ENCODE results near the gene COL6A6. TPM values are rescaled to one million over a fixed set of nuclear protein-coding genes. Genes with fewer than 3 reads are reported as not detected.

COL6A6 gene
- total and polyA plus RNA-seq, 2 donors (not counting 1 experiment from before 2014, with no cell fraction given): not detected

DNA sequence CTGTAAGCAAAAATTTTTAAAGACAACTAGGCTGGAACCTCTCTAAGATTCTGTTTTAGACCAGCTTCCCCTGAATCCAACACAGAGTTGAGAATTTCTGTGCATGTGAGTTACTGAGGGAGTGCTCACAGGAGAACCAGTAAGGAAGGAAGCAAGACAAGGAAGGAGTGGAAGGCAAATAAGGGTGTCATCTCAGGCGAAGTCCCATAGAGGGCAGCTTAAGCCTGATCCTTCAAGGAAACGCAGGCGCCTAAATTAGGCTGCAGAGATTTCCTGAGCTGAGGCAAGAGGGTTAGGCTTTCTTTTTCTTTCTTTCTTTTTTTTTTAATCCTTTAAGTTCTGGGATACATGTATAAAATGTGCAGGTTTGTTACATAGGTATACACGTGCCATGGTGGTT, 36.2 kb upstream of the COL6A6 start:
- no peaks in the 10 kb centered on the region for H3K4me1 ChIP-seq (ENCODE audit: control insufficient read depth in 2 of 2, insufficient read depth in 2 of 2, low read length in 2 of 2)
- no peaks in the 10 kb centered on the region for H3K36me3 ChIP-seq (replicated peaks in 1 of 2; ENCODE audit: control extremely low read depth in 1 of 2, control insufficient read depth in 1 of 2, extremely low read depth in 1 of 2, insufficient read depth in 2 of 2, low read length in 1 of 2)
- no peak for TF ChIP-seq EZH2 (IDR thresholded peaks at IDR 0.05; ENCODE audit: borderline replicate concordance, insufficient read depth, low read depth, low read length, poor library complexity, severe bottlenecking)
- TF ChIP-seq, protein P1, sequence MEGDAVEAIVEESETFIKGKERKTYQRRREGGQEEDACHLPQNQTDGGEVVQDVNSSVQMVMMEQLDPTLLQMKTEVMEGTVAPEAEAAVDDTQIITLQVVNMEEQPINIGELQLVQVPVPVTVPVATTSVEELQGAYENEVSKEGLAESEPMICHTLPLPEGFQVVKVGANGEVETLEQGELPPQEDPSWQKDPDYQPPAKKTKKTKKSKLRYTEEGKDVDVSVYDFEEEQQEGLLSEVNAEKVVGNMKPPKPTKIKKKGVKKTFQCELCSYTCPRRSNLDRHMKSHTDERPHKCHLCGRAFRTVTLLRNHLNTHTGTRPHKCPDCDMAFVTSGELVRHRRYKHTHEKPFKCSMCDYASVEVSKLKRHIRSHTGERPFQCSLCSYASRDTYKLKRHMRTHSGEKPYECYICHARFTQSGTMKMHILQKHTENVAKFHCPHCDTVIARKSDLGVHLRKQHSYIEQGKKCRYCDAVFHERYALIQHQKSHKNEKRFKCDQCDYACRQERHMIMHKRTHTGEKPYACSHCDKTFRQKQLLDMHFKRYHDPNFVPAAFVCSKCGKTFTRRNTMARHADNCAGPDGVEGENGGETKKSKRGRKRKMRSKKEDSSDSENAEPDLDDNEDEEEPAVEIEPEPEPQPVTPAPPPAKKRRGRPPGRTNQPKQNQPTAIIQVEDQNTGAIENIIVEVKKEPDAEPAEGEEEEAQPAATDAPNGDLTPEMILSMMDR (IDR thresholded peaks at IDR 0.05): no peak
- no peak overlapping the region for H3K4me3 ChIP-seq (ENCODE audit: control extremely low read depth in 1 of 5, extremely low read depth in 1 of 5, insufficient read depth in 1 of 5, low read depth in 2 of 5, low read length in 4 of 5)
- H3K9ac ChIP-seq (ENCODE audit: low read length): no peak overlapping the region
- DNase-seq (no peak), ATAC-seq (ENCODE audit: low read depth) (no peak)
- no peak overlapping the region for H3K4me2 ChIP-seq (replicated peaks; ENCODE audit: low read depth, low read length, poor library complexity, severe bottlenecking)
- peaks cover 4% of the 10 kb centered on the region for H3K27me3 Mint-ChIP-seq
- H3K9me3 ChIP-seq (ENCODE audit: control extremely low read depth in 1 of 3, control insufficient read depth in 2 of 3, insufficient read depth in 1 of 3, low read length in 2 of 3): no peaks in the 10 kb centered on the region
- POLR2A ChIA-PET: no interaction called here
- CTCF ChIA-PET: no interaction called here
- no peak overlapping the region for H3K4me3 Mint-ChIP-seq
- no peaks in the 10 kb centered on the region for H3K4me1 Mint-ChIP-seq
- H4K20me1 ChIP-seq (ENCODE audit: control insufficient read depth, insufficient read depth, low read length, poor library complexity, severe bottlenecking): no peaks in the 10 kb centered on the region
- no peak overlapping the region for H2AFZ ChIP-seq (ENCODE audit: insufficient read depth, low read depth, low read length, poor library complexity, severe bottlenecking)
- peaks cover 2% of the 10 kb centered on the region for H3K9me3 Mint-ChIP-seq (ENCODE audit: insufficient read depth)
- no peak overlapping the region for H3K27ac ChIP-seq (ENCODE audit: low read length in 2 of 2)
- H3K27me3 ChIP-seq (replicated peaks in 1 of 4; ENCODE audit: control extremely low read depth in 1 of 4, control insufficient read depth in 3 of 4, insufficient read depth in 4 of 4, low read length in 3 of 4): no peaks in the 10 kb centered on the region
- no peak overlapping the region for H3K27ac Mint-ChIP-seq
- no peaks in the 10 kb centered on the region for H3K79me2 ChIP-seq (ENCODE audit: control insufficient read depth, insufficient read depth, low read length)
- WGBS (ENCODE audit: insufficient coverage): 29% methylated on average over 1 of the region's 4 CpGs
- intact Hi-C loops (cut with micrococcal nuclease): no loop called here

DNA sequence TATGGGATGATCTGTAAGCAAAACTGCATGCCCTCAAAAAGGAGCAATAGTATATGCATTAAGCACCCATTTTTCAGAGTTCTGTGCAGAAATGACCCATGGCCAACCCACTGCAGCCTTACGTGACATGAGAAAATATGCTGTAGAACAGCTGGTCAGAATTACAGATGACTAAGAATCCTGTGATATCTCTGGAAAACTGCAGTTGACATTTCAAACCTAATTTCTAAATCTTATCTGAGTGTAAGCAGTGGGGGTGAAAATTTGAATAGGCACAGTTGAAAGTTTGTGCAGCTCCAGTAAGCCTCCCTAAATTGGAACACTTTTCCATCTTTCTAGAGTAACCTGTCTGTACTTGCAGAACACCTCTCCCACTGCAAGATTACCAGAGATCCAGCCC, 28.7 kb upstream of the COL6A6 start:
- no peak overlapping the region for H2AFZ ChIP-seq (ENCODE audit: insufficient read depth, low read depth, low read length, poor library complexity, severe bottlenecking)

More for the DNA sequence above, 28.7 kb upstream of the COL6A6 start:
- H3K4me1 ChIP-seq (ENCODE audit: control insufficient read depth in 2 of 2, insufficient read depth in 2 of 2, low read length in 2 of 2): no peaks in the 10 kb centered on the region
- ATAC-seq (ENCODE audit: low read depth) (no peak), DNase-seq (no peak)
- H3K9ac ChIP-seq (ENCODE audit: low read length): no peak overlapping the region
- ChIA-PET POLR2A (no interaction called here), CTCF (no interaction called here)
- no peaks in the 10 kb centered on the region for H4K20me1 ChIP-seq (ENCODE audit: control insufficient read depth, insufficient read depth, low read length, poor library complexity, severe bottlenecking)
- TF ChIP-seq, protein P1 (IDR thresholded peaks at IDR 0.05): no peak
- no peak for TF ChIP-seq EZH2 (IDR thresholded peaks at IDR 0.05; ENCODE audit: borderline replicate concordance, insufficient read depth, low read depth, low read length, poor library complexity, severe bottlenecking)
- no peaks in the 10 kb centered on the region for H3K79me2 ChIP-seq (ENCODE audit: control insufficient read depth, insufficient read depth, low read length)
- Mint-ChIP-seq H3K27ac (no peak overlapping the region), H3K9me3 (ENCODE audit: insufficient read depth) (no peaks in the 10 kb centered on the region), H3K4me3 (no peak overlapping the region), H3K27me3 (no peaks in the 10 kb centered on the region), H3K4me1 (no peaks in the 10 kb centered on the region)
- no peak overlapping the region for H3K4me3 ChIP-seq (ENCODE audit: control extremely low read depth in 1 of 5, extremely low read depth in 1 of 5, insufficient read depth in 1 of 5, low read depth in 2 of 5, low read length in 4 of 5)
- 100% methylated on average over 1 of the region's 1 CpG for WGBS (ENCODE audit: insufficient coverage)
- H3K27me3 ChIP-seq (replicated peaks in 1 of 4; ENCODE audit: control extremely low read depth in 1 of 4, control insufficient read depth in 3 of 4, insufficient read depth in 4 of 4, low read length in 3 of 4): no peaks in the 10 kb centered on the region
- intact Hi-C loops (cut with micrococcal nuclease): no loop called here
- no peak overlapping the region for H3K27ac ChIP-seq (ENCODE audit: low read length in 2 of 2)
- peaks cover 0 to 2% (median 0%) of the 10 kb centered on the region in 3 donors for H3K9me3 ChIP-seq (ENCODE audit: control extremely low read depth in 1 of 3, control insufficient read depth in 2 of 3, insufficient read depth in 1 of 3, low read length in 2 of 3)
- H3K4me2 ChIP-seq (replicated peaks; ENCODE audit: low read depth, low read length, poor library complexity, severe bottlenecking): no peak overlapping the region
- no peaks in the 10 kb centered on the region for H3K36me3 ChIP-seq (replicated peaks in 1 of 2; ENCODE audit: control extremely low read depth in 1 of 2, control insufficient read depth in 1 of 2, extremely low read depth in 1 of 2, insufficient read depth in 2 of 2, low read length in 1 of 2)

Measured in B cell (primary cell).